Loucy (cell line): ENCODE results near the gene NOX5.

Experiments used
- H2AFZ ChIP-seq: fragments of 200-600 bp; sonication (generic); 2 replicates; pipeline ENCODE4 v1.6.0; 2016; ENCODE audit warnings: antibody characterized with exemption, mild to moderate bottlenecking, low read length, moderate library complexity
- H3F3A ChIP-seq: fragments of 200-600 bp; 2 replicates; pipeline ENCODE4 v1.6.0; 2016; ENCODE audit warnings: antibody characterized with exemption, low read depth, mild to moderate bottlenecking
- H3K27me3 ChIP-seq: fragments of 200-600 bp; sonication (generic); 2 replicates; pipeline ENCODE4 v1.6.1; 2014; ENCODE audit warnings: low read length, mild to moderate bottlenecking; ENCODE audit not compliant: insufficient read depth, poor library complexity, severe bottlenecking
- H3K36me3 ChIP-seq: fragments of 200-600 bp; sonication (generic); 2 replicates; pipeline ENCODE4 v1.6.1; 2016; ENCODE audit warnings: low read length; ENCODE audit not compliant: insufficient read depth
- H3K4me1 ChIP-seq: fragments of 200-600 bp; sonication (generic); 2 replicates; pipeline ENCODE4 v1.5.1; 2014; ENCODE audit warnings: low read length, mild to moderate bottlenecking; ENCODE audit not compliant: insufficient read depth, poor library complexity, severe bottlenecking
- H3K4me2 ChIP-seq: fragments of 200-600 bp; sonication (generic); 2 replicates; pipeline ENCODE4 v1.6.0; 2014; ENCODE audit warnings: antibody characterized with exemption, low read length, low read depth, mild to moderate bottlenecking; ENCODE audit not compliant: poor library complexity, severe bottlenecking
- H3K4me3 ChIP-seq: fragments of 200-600 bp; sonication (generic); 2 replicates; pipeline ENCODE4 v1.5.1; 2014; ENCODE audit warnings: low read length, mild to moderate bottlenecking, mixed read lengths; ENCODE audit not compliant: poor library complexity, severe bottlenecking
- H3K79me2 ChIP-seq: fragments of 200-600 bp; sonication (generic); 2 replicates; pipeline ENCODE4 v1.6.1; 2014; ENCODE audit warnings: low read length; ENCODE audit not compliant: insufficient read depth
- H3K9ac ChIP-seq: fragments of 200-600 bp; sonication (generic); 2 replicates; pipeline ENCODE4 v1.6.0; 2014; ENCODE audit warnings: mild to moderate bottlenecking, low read depth, low read length, moderate library complexity; ENCODE audit not compliant: poor library complexity, severe bottlenecking
- H3K9me2 ChIP-seq: fragments of 200-600 bp; sonication (generic); replicated peaks from 2 replicates; pipeline ENCODE4 v1.6.1; 2016; ENCODE audit warnings: low read depth, low read length, mixed read lengths
- H3K9me3 ChIP-seq: fragments of 200-600 bp; sonication (generic); 2 replicates; pipeline ENCODE4 v1.6.1; 2014; ENCODE audit warnings: mild to moderate bottlenecking, antibody characterized with exemption, low read length, low read depth; ENCODE audit not compliant: insufficient read depth
- H4K20me1 ChIP-seq: fragments of 200-600 bp; sonication (generic); 2 replicates; pipeline ENCODE4 v1.6.0; 2014; ENCODE audit warnings: antibody characterized with exemption, low read length, mild to moderate bottlenecking; ENCODE audit not compliant: insufficient read depth, poor library complexity, severe bottlenecking
- CTCF ChIP-seq: fragments of 200-600 bp; sonication (generic); conservative IDR thresholded peaks from 2 replicates; pipeline ENCODE4 v1.5.1; 2014; ENCODE audit warnings: mild to moderate bottlenecking, antibody characterized with exemption, low read length
- EZH2phosphoT487 ChIP-seq: fragments of 200-600 bp; IDR thresholded peaks from 2 replicates; pipeline ENCODE4 v1.6.1; 2018; ENCODE audit warnings: antibody characterized with exemption, mild to moderate bottlenecking, moderate library complexity, borderline replicate concordance

NOX5 gene

DNA sequence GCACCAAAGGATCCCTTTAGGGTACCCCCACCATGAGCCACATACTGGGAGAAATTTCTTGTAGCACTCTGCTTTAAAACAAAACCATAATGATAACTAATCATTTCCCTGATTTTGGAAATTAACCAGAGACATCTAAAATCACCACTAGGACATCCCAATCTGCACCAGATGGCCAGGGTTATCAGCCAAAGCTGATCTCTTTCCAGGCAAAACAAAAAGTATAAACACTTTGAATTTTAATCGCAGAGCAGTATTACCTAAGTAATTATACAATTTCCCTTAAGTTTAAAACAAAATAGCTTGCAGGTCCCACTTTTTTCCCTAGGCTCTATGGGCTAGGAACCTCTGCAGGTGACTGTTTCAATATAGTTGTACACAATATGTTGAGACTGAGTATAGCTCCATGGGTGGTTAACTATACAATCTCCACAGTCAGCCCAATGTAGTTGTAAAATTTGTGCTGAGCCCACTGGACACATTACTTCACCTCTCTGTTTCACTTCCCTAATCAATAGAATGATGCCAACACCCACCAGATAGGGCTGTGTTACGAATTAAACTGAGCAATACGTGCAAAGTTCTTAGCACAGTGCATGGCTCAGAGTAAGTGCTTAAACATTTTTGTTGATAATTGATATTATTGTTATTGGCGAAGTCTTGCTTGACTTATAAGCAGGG, 629 bp upstream of the NOX5 start:
- Histone ChIP-seq H3K36me3 (no peaks in the 10 kb centered on the region), H4K20me1 (no peaks in the 10 kb centered on the region), H2AFZ (peak overlapping the region; percentile 92), H3K9ac (no peak overlapping the region), H3K9me2 (no peaks in the 10 kb centered on the region), H3K9me3 (no peaks in the 10 kb centered on the region), H3K79me2 (no peaks in the 10 kb centered on the region), H3K4me2 (peak overlapping the region; percentile 39), H3K27me3 (no peaks in the 10 kb centered on the region), H3K4me3 (no peak overlapping the region), H3F3A (no peaks in the 10 kb centered on the region), H3K4me1 (peaks cover 4% of the 10 kb centered on the region)
- TF ChIP-seq CTCF = no peak
- no peak for TF ChIP-seq EZH2phosphoT487

DNA sequence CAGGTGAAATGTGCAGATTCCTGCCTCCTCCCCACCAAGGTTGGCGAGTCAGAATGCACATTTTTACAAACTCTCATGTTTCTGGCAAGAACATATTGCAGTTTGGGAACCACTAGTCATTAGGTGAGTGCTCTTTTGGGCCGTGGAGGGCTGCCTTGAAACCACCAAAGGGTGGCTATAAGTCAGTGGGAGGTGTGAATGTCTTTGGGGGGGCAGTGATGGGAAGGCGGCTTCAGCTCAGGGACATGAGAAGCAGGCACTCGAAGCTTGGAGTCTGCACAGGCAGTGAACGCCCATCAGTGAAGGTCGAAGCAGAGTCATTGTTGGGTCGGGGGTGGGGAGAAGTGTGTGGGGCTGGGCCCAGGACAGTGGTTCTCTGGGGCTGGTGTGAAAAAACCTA, 1.1 kb downstream of the NOX5 start:
- Histone ChIP-seq H4K20me1 (no peaks in the 10 kb centered on the region), H3K9me3 (no peaks in the 10 kb centered on the region), H3K9me2 (no peaks in the 10 kb centered on the region), H3F3A (no peaks in the 10 kb centered on the region), H3K9ac (no peak overlapping the region), H3K4me2 (no peak overlapping the region), H3K27me3 (no peaks in the 10 kb centered on the region), H3K4me3 (no peak overlapping the region), H3K36me3 (no peaks in the 10 kb centered on the region), H3K4me1 (peaks cover 4% of the 10 kb centered on the region), H2AFZ (no peak overlapping the region), H3K79me2 (no peaks in the 10 kb centered on the region)
- TF ChIP-seq CTCF (no peak), EZH2phosphoT487 (no peak)

DNA sequence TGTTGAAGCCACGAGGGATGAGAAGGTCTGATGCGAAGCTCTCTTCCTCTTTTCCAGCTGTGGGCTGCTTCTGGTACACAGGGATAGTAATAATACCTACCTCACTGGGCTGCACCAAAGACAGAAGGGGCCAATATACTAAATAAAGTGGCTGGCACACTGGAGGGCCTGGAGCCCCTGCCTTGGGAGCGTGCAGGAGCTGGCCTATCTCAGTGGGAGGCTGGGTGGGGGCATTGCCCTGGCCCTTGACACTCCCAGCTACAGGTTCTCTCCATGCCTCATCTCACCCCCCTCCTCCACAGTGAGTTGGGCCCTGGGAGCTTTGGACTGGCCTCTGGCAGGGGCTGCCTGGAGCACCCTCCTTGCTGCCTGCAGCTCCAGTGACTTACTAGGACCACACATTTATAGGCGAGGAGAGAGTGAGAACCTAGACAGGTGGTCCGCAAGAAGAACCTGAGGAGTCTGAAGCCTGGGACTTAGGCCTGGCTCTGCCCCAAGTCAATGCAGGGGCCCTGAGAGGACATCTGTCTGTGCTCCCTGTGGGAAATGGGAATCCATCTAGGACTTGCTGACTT, 1.6 kb downstream of the NOX5 start:
- Histone ChIP-seq H3K36me3 (no peaks in the 10 kb centered on the region), H3K9me3 (no peaks in the 10 kb centered on the region), H3K4me1 (peaks cover 4% of the 10 kb centered on the region), H3K79me2 (no peaks in the 10 kb centered on the region), H3K9me2 (no peaks in the 10 kb centered on the region), H3K27me3 (no peaks in the 10 kb centered on the region), H3K9ac (no peak overlapping the region), H3F3A (no peaks in the 10 kb centered on the region), H4K20me1 (no peaks in the 10 kb centered on the region), H2AFZ (no peak overlapping the region), H3K4me2 (no peak overlapping the region), H3K4me3 (no peak overlapping the region)
- TF ChIP-seq CTCF = no peak
- no peak for TF ChIP-seq EZH2phosphoT487
